ENCODE results near the gene GMFB.

Gene GMFB

DNA sequence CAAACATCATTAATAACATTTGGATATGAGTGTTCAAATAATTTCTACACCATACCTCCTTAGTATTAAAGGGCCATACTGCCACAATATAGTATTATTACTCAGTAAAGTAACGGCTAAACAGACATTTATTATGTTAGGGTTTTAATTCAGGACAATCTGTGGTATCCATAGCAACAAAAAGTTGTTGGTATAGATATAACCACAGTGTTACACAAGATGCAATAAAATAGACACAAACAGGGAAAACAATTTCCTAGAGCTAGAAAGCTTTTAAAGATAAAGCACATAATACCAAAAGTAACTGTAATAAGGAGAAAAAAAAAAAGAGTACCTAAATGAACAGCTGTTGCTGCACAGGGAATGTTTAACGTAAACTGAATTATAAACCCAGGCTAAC lies 63.7 kb downstream of the GMFB start:
- DNase-seq, result no peak
